Activated T-cell treated with anti-CD3 and anti-CD28 coated beads for 48 hours (primary cell): ENCODE data around the gene OR11H7.
"Not testable (repeated sequence)": the region's sequence is repeated elsewhere in the genome, so short reads cannot be mapped to it uniquely, and the experiment has no call there.

Experiments
- DNase-seq: peaks from one replicate; pipeline ENCODE4 v3.0.0-alpha.2; 2020; ENCODE audit warnings: low read depth

The OR11H7 gene

DNA sequence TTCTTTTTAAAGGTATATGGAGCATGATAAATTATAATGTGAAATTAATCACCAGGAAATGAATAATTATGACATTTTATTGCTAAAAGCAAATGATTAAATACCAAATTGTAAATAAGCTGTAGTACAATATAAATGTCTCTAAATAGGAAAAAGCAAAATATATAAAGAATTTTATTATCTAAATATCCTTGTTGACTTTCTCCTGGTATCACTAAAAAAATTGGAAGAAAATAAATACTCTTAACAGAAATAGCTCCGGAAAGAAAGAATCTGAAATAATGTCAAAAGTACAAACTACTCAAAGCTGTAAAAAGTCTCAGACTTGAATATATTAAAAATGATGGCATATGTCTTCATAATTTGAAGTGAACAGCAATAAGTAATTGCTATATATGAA lies at the start of gene OR11H7:
OR11H7 (plus strand) TSS at position 301 of the 400 bp plus-strand sequence.
- no peak for DNase-seq

DNA sequence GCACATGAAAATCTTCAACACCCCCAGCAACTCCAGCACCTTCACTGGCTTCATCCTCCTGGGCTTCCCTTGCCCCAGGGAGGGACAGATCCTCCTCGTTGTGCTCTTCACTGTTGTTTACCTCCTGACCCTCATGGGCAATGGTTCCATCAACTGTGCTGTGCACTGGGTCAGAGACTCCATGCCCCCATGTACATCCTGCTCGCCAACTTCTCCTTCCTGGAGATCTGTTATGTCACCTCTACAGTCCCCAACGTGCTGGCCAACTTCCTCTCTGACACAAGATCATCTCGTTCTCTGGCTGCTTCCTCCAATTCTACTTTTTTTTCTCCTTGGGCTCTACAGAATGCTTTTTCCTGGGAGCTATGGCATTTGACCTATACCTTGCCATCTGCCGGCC lies 49.6 kb upstream of the OR11H7 start:
- DNase-seq = no peak

DNA sequence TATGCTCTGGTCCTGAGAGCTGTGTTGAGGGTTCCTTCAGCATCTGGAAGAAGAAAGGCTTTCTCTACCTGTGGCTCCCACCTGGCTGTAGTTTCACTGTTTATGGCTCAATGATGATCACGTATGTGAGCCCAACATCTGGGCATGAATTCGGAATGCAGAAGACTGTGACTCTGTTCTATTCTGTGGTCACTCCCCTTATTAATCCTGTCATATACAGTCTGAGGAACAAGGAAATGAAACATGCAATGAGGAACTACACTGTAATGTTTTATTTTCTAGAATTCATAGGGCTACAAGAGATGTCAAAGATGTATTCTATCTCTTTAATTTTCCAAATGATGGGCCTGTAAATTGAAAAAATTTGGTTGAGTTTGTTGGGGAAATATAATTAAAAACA lies 48.9 kb upstream of the OR11H7 start:
- DNase-seq = no peak

DNA sequence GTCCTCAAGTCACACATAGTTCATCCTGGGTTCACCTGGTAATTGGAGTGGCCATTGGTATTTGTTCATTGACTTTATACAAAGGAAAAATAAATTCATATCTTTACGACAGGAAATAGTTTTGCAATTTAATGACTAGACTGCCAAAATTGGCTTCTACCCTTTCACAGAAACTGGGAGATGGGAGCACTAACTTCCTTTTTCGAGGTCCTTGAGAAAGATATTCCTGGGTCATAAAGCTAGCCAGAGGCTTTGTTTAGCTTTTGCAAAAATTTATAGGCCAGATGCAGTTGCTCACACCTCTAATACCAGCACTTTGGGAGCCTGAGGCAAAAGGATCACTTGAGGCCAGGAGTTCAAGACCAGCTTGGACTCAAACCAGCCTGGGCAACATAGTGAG lies 48.3 kb upstream of the OR11H7 start:
- DNase-seq = no peak

DNA sequence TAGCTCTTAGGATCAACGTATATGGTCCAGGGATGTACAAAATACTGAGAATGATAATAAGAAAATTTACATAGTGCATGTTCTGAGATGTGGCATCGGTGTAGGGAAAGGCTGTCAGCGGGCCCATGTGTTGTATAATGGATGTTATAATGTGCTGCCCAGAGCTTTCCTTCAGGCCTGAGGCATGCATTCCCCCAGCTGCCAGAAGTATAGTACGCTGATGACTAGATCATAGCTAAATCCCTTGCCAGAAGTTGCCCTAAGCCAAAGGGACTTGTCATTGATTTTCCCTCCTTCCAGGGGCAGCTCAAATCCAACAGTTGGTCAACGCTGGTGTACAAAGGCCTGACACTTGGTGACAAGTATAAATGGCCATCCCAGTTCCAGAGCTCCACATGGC lies 44.6 kb upstream of the OR11H7 start:
- DNase-seq = no peak

DNA sequence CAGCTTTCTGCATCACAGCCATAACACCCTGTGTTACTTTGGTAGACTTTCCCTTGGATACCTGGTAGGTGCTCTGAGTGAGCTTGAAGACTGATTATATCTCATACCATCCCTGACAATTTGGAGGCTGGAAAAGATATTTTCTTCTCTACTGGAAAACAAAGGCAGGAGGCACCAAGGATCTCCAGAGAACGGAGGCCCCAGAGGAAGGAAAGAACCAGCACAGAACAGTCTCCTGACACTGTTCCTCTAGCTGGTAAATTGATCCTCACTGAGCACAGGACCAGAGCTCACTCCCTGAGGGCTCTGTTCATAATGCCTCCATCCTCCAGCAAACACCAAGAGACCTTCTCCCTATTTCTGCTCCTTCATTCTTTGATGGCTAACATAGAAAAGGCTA lies 38.2 kb upstream of the OR11H7 start, which contains the start of gene OR11G2:
OR11G2 (plus strand) TSS at position 301 of the 400 bp plus-strand sequence. CDS start 6,542 bp downstream, outside the sequence.
- no peak for DNase-seq

DNA sequence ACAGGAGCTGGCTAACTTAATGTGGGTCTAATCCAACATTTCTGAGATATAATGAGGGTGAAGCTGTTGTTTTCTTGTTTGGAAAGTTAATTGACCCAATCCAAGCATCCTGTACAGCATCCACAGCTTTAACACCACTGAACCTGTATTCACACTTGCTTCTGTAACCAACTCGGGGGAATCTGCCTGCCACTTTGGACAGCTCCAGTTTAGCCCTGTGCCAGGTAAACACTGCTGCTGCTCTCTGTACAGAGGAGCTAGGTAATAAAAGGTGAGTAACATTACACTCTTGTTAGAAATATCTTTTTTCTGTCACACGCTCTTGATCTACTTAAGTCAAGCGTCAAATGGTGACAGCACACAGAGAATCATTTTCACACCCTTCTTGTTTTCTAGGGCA lies 37.4 kb upstream of the OR11H7 start:
- no peak for DNase-seq

DNA sequence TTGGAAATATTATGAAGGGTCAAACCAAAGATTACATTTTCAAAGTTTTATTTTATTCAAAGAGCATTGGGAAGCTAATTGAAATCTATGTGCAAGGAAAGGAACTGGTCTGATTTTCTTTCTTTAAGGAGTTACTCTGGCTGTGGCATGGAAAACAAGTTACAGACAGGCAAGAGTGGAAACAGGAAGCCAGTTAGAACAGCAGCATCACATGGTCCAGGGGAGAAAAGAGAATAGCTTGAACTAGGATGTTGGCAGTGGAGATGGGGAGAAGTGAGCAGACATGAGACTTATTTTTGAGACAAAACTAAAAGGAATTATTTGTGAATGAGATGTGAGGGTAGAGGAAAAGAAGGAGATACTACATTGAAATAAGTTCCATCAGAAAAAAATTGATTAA lies 34.7 kb upstream of the OR11H7 start:
- no peak for DNase-seq

DNA sequence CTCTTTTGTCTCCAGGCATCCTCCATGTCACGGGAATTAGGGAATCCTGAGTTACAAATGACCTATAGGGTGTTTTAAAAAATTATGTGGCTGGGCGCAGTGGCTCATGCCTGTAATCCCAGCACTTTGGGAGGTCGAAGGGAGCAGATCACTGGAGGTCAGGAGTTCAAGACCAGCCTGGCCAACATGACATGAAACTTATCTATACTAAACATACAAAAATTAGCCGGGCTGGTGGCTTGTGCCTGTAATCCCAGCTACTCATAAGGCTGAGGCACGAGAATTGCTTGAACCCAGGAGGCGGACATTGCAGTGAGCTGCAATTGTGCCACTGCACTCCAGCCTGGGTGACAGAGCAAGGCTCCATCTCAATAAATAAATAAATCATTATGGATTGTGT lies 33.6 kb upstream of the OR11H7 start:
- DNase-seq = not testable (repeated sequence)

DNA sequence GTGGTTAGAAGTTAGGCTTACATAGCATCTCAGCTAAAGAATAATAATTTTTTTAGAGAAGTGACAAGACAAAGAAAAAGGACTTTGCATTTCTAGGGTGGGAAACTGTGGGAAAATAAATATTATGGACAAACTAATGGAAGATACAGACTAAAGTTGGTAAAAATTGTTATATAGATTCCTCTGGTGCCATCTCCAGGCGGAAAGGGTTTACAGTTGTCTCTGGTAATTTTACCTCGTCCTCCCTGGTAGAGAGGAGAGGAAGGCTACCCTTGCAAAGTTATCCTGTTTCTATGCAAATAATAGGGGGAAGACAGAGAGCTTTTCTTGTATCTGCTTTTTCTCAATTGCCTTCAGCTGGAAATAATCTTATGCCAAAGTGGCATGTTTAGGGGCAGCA lies 32.9 kb upstream of the OR11H7 start:
- DNase-seq = no peak

DNA sequence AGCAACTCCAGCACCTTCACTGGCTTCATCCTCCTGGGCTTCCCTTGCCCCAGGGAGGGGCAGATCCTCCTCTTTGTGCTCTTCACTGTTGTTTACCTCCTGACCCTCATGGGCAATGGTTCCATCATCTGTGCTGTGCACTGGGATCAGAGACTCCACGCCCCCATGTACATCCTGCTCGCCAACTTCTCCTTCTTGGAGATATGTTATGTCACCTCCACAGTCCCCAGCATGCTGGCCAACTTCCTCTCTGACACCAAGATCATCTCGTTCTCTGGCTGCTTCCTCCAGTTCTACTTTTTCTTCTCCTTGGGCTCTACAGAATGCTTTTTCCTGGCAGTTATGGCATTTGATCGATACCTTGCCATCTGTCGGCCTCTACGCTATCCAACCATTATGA lies 31.3 kb upstream of the OR11H7 start:
- no peak for DNase-seq

DNA sequence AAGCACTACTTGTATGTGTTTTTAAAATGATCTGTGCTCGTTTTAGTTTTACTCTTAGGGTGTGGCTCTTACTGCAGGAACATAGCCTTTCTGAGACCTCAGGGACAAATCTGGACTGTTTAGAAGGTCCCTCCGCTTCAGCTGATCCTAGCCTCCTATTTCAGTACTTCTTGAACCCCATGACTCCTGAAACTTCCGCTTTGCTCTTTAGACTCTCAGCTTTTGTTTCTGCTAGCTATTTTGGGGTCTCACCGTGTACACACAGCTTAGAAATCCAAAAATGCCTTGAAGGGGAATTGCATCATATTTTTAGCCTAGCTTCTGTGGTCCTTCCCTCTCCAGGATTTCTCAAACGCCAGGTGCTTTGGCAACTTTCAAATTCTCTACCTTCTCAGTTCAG lies 29.8 kb upstream of the OR11H7 start:
- no peak for DNase-seq

DNA sequence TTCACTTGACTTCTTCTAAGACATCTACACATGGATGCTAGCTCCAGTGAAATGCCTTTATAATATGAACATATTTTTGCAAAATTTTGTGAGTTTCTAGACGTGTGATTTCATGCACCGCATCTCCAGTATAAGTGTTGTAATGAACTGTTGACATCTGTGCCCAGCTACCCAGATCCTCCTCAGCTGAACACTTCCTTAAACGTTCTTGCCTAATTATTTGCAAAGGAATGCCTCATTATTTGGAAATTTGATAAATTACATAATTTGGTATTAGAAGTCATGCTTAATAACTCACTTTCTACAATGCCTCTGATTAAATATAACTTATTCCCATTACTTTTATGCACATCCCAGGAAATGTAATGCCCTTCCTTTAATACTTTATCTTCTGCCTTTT lies 24.1 kb upstream of the OR11H7 start:
- no peak for DNase-seq

DNA sequence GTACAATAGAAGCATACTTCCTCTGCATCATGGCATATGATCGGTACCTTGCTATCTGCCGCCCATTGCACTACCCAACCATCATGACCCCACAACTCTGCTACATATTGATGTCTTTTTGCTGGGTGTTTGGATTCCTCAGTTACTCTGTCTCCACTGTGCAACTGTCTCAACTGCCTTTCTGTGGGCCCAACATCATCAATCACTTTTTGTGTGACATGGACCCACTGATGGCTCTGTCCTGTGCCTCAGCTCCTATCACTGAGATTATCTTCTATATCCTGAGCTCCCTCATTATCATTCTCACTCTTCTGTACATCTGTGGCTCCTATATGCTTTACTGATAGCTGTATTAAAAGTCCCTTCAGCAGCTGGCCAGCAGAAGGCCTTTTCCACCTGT lies 19.2 kb upstream of the OR11H7 start:
- no peak for DNase-seq

DNA sequence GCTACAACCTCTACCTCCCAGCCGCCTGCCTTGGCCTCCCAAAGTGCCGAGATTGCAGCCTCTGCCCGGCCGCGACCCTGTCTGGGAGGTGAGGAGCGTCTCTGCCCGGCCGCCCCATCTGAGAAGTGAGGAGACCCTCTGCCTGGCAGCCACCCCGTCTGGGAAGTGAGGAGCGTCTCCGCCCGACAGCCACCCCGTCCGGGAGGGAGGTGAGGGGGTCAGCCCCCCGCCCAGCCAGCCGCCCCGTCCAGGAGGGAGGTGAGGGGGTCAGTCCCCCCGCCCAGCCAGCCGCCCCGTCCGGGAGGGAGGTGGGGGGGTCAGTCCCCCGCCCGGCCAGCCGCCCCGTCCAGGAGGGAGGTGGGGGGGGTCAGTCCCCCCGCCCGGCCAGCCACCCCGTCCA lies 16.4 kb upstream of the OR11H7 start:
- DNase-seq = not testable (repeated sequence)

DNA sequence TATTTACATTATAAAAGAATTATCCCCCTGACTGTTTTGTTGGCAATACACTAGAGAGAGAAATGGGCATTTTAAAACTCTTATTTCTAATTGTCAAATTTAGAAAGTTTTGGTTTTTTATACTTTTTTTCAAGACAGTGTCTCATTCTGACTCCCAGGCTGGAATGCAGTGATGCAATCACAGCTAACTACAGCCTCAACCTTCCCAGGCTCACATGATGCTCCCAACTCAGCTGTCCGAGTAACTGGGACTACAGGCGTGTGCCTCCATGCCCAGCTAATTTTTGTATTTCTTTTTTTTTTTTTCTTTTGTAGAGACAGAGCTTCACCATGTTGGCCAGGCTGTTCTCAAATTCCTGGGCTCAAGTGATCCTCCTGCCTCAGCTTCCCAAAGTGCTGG lies 13.6 kb upstream of the OR11H7 start:
- no peak for DNase-seq

DNA sequence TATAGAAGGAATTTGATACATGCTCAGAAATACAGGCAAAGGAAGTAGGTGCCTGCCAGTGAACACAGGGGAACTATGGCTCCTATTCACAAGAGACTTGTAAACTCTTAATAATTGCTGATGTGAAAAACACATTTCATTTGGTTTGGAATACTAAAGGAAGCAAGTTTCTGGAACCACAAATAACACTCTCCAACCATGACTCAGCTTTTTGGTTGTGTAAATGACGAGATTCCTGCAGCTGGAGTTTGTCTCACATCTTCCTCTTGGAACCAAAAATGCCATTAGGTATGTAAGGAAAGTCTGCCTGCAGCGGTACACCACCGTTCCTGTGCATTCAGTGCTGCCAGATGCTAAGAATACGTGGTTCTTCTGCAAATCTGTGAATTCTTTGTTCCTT lies 9.7 kb upstream of the OR11H7 start:
- DNase-seq = no peak

DNA sequence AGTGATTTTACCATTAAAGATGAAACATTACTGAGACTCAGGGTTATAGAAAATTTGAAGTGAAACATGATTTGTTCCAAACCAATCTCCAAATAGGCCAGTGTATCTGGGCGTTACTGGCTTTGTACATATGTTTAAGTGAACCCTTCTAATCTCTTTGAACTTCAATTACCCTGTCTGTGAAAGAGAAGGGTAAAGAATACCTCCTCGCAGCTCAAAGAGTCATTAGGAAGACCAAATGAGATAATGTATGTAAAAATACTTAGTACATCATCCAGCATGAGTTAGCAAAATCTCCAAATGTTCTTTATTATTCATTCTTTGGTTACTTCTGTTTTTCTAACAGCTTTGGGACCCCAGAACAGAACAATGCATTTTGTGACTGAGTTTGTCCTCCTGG lies 5.4 kb upstream of the OR11H7 start, which contains the start of gene OR11H6:
OR11H6 (plus strand) TSS at position 301 of the 400 bp plus-strand sequence; CDS start at position 301, 0 bp downstream.
- no peak for DNase-seq

DNA sequence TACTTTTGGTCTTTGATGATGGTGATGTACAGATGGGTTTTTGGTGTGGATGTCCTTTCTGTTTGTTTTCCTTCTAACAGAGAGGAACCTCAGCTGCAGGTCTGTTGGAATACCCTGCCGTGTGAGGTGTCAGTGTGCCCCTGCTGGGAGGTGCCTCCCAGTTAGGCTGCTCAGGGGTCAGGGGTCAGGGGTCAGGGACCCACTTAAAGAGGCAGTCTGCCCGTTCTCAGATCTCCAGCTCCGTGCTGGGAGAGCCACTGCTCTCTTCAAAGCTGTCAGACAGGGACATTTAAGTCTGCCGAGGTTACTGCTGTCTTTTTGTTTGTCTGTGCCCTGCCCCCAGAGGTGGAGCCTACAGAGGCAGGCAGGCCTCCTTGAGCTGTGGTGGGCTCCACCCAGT lies 6.6 kb downstream of the OR11H7 start:
- DNase-seq = not testable (repeated sequence)

DNA sequence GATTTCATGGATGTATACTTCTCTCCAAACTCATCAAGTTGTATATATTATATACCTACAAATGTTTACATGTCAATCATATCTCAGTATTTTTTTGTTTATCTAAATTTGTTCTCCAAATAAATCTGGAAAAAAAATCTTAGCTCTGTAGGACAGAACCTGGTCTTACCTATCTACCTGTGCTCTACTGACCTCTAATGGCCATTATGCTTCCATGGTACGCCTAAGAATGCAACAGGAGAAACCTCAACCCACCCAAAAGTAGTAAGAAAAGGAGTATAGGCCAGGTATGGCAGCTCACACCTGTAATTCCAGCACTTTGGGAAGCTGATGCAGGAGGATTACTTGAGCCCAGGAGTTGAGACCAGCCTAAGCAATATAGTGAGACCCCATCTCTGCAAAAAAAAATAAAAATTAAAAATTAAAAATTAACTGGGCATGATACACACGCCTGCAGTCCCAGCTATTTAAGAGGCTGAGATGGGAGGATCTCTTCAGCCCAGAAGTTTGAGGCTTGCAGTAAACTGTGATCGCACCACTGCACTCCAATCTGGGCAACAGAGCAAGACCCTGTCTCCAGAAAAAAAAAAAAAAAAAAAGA lies 19.0 kb downstream of the OR11H7 start:
- DNase-seq = no peak

DNA sequence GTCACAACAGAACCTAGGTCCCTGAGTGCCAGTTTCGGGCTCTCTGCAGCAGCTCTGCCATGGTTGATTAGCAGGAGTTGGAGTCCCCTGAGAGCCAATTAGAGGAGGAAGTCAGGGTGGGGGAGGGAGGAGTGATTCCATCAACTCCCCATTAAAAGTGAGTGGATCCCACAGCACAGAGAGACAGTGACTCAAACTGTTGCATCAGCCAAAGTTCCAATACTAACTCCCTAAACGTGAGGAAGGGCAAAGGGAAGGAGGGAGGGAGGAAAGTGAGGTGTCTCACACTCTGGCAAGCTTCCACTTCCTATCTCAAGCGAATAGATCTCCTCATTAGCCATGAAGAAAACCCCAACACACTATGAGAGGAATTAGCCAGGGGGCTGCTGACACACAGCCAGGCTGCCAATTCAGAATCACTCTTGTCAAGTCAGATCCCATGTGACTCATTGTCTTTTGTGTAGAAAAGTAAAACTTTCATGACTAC lies 33.9 kb downstream of the OR11H7 start:
- no peak for DNase-seq

DNA sequence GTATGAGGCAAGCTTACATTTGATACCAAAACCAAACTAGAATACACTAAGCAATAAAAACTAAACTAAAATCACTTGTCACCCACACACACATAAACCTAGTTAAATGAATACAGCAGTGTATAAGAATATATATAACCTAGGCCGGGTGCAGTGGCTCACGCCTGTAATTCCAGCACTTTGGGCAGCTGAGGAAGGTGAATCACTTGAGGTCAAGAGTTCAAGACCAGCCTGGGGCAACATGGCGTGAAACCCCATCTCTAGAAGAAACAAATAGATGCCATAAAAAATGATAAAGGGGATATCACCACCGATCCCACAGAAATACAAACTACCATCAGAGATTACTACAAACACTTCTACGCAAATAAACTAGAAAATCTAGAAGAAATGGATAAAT lies 35.6 kb downstream of the OR11H7 start:
- DNase-seq = not testable (repeated sequence)

DNA sequence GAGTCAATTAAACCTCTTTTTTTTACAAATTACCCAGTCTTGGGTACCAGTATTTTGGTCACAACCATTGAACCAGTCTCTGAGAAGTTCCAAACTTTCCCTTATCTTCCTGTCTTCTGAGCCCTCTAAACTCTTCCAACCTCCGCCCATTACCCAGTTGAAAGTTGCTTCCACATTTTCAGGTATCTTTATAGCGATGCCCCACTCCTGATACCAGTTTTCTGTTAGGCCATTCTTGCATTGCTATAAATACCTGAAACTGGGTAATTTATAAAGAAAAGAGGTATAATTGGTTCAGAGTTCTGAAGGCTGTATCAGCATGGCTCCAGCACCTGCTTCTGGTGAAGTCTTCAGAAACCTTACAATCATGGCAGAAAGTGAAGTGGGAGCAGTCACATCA lies 45.3 kb downstream of the OR11H7 start:
- DNase-seq = no peak

DNA sequence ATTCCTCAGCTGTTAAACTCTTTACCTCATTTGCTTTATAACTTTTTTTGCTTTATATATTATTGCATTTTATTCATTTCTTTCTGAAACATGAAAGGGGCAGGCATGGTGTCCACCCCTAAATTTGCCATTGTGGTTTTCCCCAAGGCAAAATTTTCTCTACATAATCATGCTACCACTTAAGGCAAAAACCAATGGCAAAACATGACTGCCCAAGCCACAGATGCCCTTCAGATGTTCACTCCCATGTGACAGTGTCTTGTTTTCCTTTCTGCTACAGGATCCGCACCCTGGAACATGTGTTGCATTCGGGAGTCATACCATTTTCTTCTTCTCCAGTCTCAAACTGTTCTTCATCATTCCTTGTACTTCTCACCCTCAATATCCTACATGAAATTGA lies 48.6 kb downstream of the OR11H7 start:
- DNase-seq = no peak
